Activated T-cell treated with anti-CD3 and anti-CD28 coated beads, Interleukin-2, amount 50 U/mL, for 4 hours (primary cell): ENCODE data around the gene SETD5. TPM values are rescaled to one million over a fixed set of nuclear protein-coding genes. Genes with fewer than 3 reads are reported as not detected.

Source experiments
- total RNA-seq, 3 donors: library from RNA; stranded (reverse); gene quantifications; one replicate each; pipeline ENCODE4 v1.2.1, GENCODE V29; 2021

Gene SETD5
- total RNA-seq, 3 donors from 2014 or later = 67.3 to 78.1 (median 71.8) TPM

Other genes with a start within 250 kb of the SETD5 start
- gene SRGAP3, start 148.0 kb upstream of the SETD5 start, total RNA-seq = 1 to 10 TPM in 1 of 3 donors, under 1 TPM in 2; 0.27 to 2.0 (median 0.42) TPM
- 10 to 100 TPM; 69.0 to 77.4 (median 73.1) TPM for gene THUMPD3, start 34.6 kb upstream of the SETD5 start, total RNA-seq
- not detected for gene LHFPL4, start 156.2 kb downstream of the SETD5 start, total RNA-seq